ENCODE measurements around the gene AFAP1.
A peak's percentile ranks its signal among the peaks of the same experiment; 100 is the strongest.

The AFAP1 gene

DNA sequence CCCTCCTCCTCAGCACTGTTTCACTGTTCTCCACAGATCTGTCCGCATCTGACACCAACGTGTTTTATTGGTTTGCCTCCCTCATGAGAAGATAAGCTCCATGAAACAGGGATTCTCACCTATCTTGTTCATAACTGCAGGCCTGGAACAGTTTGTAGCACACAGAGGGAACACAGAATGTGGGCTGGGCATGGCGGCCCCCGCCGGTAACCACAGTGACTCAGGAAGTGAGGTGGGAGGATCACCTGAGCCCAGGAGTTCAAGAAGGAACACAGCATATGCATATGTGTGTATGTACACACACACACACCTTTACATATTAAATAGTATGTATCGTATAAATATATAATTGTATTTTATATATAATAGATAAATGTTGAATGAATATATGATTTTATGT, 168.6 kb downstream of the AFAP1 start:
- Histone ChIP-seq H3K27me3 (no peaks in the 10 kb centered on the region), H3K36me3 (peaks cover 96% of the 10 kb centered on the region), H3K9me3 (no peaks in the 10 kb centered on the region), H3K4me3 (ENCODE audit: low read depth, low read length) (no peak overlapping the region), H3K4me1 (peaks cover 9% of the 10 kb centered on the region)
- no peak for DNase-seq
- TF ChIP-seq CTCF (IDR thresholded peaks at IDR 0.05; ENCODE audit: low read depth, low read length), result no peak

- Histone ChIP-seq H3K4me3 (ENCODE audit: low read depth, low read length) (no peak overlapping the region), H3K4me1 (peaks cover 9% of the 10 kb centered on the region), H3K27me3 (no peaks in the 10 kb centered on the region), H3K9me3 (no peaks in the 10 kb centered on the region), H3K36me3 (peaks cover 96% of the 10 kb centered on the region)
- DNase-seq, result no peak
- TF ChIP-seq CTCF (IDR thresholded peaks at IDR 0.05; ENCODE audit: low read depth, low read length), result peak; percentile 67
Observed at GRCh38 chr4:7770224-7771050, 169.2 kb downstream of the AFAP1 start.

DNA sequence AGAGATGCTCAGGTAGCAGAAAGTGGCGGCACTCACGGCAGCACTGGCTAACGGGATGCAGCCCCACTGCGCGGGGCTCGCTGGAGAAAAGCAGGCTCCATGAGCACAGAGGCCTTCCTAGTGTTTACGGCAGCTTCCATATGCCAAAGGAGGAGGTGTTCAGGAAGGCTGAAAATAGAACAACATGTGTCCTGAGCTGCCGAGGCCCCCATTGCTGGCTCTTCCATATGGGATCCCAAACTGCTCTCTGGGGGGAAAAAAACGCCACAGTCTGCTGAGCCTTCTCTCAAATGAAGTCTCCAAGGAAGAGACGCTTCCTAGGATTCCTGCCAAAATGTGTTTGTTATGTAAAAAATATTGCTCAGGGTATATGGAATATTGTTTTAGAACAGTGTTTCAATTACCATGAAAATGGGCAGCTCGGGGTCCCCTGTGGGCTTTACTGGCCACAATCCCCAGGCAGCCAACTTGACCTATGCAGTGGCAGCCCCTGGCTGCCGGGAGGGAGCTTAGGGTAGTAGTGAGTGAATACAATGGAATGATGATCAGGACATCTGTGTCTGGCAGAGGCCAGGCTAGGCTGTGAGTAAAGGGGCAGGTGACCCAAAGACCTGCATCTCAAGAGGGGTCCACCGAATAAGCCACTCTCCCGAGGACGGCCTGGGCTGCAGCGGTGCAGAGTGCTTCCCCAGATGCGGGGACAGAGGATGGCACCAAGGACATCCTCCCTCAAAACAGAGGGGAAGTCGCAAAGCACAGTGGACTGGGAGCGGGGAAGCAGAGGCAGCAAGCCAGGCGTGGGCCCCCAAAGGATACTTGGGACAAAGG, 170.1 kb downstream of the AFAP1 start:
- DNase-seq, result no peak
- no peak for TF ChIP-seq CTCF (IDR thresholded peaks at IDR 0.05; ENCODE audit: low read depth, low read length)
- peaks cover 9% of the 10 kb centered on the region for H3K4me1 ChIP-seq
- peaks cover 98% of the 10 kb centered on the region for H3K36me3 ChIP-seq
- H3K4me3 ChIP-seq (ENCODE audit: low read depth, low read length), result no peak overlapping the region
- H3K9me3 ChIP-seq, result no peaks in the 10 kb centered on the region
- no peaks in the 10 kb centered on the region for H3K27me3 ChIP-seq

DNA sequence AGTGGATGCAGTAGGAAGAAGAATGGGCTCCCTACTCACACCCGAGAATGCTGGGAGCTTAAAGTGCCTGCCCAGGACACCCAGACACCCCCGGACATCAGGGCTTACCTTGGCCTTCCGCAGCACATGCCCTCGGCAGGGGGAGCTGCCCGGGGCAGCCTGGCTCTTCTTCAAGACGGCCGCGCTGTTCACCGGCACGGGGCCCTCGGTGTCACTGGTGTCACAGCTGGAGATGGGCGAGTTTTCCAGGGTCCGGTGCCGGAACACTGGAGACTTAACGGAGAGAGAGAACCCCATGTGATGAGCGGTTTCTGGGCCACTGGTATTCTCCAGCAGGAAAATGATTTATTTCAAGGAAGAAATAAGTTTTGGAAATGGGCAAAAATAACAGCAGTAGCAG, 170.9 kb downstream of the AFAP1 start:
- no peaks in the 10 kb centered on the region for H3K27me3 ChIP-seq
- no peaks in the 10 kb centered on the region for H3K9me3 ChIP-seq
- no peak for TF ChIP-seq CTCF (IDR thresholded peaks at IDR 0.05; ENCODE audit: low read depth, low read length)
- DNase-seq, result no peak
- H3K4me3 ChIP-seq (ENCODE audit: low read depth, low read length), result no peak overlapping the region
- peaks cover 93% of the 10 kb centered on the region for H3K36me3 ChIP-seq
- H3K4me1 ChIP-seq, result peaks cover 9% of the 10 kb centered on the region

DNA sequence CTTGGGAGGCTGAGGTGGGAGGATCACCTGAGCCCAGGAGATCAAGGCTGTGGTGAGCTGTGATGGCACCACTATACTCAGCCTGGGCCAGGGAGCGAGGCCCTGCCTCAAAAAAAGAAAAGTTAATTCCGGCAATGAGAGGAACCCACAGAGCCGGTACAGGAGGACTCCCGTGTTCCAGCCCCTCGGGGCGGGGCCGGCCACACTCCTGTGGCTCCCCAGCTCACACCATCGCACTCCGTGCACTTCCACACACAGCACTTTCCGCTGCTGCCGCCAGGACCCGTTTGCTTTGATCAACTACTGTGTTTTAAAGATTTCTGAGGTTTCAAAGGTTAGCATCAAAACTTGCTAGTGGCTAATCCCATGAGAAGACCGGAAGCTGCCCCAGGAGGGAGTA, 171.7 kb downstream of the AFAP1 start:
- no peak for TF ChIP-seq CTCF (IDR thresholded peaks at IDR 0.05; ENCODE audit: low read depth, low read length)
- Histone ChIP-seq H3K36me3 (peaks cover 93% of the 10 kb centered on the region), H3K4me1 (peaks cover 9% of the 10 kb centered on the region), H3K4me3 (ENCODE audit: low read depth, low read length) (no peak overlapping the region), H3K9me3 (no peaks in the 10 kb centered on the region), H3K27me3 (no peaks in the 10 kb centered on the region)
- no peak for DNase-seq

- Histone ChIP-seq H3K4me3 (ENCODE audit: low read depth, low read length) (no peak overlapping the region), H3K27me3 (no peaks in the 10 kb centered on the region), H3K36me3 (peaks cover 92% of the 10 kb centered on the region), H3K4me1 (peaks cover 9% of the 10 kb centered on the region), H3K9me3 (no peaks in the 10 kb centered on the region)
- no peak for TF ChIP-seq CTCF (IDR thresholded peaks at IDR 0.05; ENCODE audit: low read depth, low read length)
- no peak for DNase-seq
Observed at GRCh38 chr4:7767526-7767925, 172.1 kb downstream of the AFAP1 start.

All from BE2C (cell line).